ENCODE data around the gene PDE4B.

The PDE4B gene

DNA sequence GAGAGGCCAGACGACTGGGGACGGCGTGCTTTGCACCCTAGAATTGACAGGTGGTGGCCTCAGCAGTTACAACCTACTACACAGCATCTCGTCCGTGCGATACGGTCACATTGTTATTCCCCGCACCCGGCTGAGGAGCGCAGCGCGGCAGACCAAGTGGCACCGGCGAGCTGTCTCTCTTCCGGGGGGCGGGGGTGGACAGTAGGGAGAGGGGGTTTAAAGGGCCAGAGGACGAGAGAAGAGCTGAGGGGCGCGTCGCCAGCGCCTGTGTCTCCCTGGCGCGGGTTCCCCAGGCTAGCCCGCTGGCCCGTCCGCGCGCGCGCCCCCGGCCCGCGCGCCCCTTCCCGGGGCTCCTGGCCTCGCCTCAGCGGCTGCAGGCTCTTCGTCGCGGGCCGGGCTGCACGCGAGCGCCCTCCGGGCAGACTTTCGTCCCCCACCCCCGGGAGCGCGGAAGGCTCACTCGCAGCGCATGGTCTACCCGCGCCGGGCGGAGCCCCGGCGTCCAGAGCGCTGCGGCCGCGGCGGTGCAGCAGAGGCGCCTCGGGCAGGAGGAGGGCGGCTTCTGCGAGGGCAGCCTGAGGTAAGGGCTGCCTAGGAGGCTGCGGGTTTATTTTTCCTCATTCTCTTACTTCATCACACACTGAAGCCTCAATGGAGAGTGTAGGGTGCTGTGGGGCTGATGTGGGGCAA is at the start of gene PDE4B:
TSS of gene PDE4B (plus strand) at position 227 of the 690 bp plus-strand sequence.
- no peak for DNase-seq

DNA sequence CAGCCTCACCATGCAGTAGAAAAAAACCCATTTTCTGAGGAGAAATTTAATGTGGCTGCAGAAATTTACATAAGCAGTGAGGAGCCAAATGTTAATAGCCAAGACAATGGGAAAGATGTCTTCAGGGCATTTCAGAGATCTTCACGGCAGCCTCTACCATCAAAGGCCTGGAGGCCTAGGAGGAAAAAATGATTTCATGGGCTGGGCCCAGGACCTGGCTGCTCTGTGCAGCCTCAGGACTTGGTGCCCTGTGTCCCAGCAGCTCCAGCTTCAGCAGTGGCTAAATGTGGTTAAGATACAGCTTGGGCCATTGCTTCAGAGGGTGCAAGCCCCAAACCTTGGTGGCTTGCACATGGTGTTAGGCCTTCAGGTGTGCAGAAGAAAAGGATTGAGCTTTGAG is 48.0 kb upstream of the PDE4B start:
- DNase-seq = no peak

DNA sequence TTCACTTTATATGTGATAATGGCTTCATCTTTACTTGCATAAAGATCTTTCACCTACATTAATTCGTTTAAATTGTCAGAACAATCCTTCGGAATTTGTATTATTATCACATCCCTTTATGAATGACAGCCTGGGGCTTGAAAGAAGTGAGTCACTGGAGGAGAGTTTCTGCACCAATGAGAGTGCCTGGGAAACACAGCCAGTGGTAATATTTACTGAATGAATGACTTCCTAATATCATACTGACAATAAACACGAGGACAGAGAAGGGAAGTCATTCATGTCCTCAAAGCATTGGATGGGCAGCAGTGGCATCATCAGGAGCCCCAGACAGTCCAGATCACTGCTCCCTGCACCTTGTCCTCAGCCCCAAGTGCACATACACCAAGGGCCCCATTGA is 40.7 kb upstream of the PDE4B start:
- no peak for DNase-seq

DNA sequence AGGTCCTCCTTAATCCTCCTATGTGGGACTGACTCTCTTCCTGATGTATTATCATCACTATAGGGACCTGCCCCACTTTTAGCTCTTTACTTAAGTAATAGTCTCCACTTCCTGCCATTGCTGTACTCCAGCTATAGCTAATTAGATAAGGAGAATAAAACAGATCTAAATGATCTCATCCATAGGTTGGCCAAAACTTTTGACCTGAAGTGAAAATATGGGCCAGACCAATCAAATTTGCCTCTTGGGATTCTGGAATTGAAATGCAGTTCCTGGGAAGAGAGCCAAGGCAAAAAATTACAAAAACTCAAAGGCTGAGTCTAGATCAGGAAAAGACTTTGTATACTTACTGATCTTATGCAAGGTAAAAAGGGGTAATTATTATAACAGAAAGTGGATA is 36.1 kb upstream of the PDE4B start:
- DNase-seq = no peak

DNA sequence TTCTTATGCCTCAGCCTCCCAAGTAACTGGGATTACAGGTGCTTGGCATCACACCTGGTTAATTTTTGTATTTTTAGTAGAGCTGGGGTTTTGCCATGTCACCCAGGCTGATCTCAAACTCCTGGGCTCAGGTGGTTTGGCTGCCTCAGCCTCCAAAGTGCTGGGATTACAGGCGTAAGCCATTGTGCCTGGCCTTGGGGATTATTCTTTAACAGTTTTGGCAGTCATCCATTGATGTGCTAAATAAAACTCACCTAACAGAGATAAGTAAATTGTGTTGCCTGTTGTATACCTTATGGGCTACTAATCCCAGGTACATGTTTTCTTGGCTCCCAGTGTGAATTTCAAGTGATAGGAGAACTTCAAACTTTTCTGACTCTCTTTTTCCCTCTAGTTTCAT is 35.2 kb upstream of the PDE4B start:
- DNase-seq = no peak

DNA sequence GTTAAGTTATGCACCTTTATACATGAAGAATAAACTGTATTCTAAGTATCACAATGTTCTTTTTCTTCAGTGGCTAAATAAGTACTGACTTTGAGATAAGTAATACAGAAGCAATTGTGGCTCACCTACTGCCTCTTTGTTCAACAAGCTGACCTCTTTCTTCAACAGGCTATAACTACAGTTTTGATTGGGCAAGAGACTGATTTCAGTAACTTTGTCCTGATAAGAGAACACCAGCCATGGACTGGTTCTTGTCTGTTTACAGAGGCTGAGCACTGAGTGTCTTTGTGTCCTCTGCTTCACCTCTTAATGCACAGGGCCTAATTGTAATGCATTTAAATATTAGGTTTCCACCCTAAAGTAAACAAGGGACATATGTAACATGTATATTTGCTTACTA is 34.6 kb upstream of the PDE4B start:
- no peak for DNase-seq

DNA sequence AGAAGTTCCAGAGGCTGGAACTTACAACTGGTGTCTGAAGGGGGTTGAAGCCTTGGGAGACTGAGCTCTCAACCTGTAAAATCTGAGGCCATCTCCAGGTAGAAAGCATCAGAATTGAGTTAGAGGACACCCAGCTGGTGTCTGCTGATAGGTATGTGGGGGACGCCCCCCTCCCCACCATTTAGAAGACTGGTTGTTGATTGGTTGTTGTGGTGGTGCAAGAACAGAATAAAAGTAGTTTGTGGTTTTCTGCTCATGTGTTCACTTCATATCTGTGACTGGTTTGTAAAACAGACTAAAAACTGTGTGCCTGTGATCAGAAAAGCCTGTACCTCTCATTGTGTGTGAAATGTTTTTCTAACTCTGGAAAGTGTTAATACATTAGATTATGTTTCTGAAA is 33.2 kb upstream of the PDE4B start:
- no peak for DNase-seq

DNA sequence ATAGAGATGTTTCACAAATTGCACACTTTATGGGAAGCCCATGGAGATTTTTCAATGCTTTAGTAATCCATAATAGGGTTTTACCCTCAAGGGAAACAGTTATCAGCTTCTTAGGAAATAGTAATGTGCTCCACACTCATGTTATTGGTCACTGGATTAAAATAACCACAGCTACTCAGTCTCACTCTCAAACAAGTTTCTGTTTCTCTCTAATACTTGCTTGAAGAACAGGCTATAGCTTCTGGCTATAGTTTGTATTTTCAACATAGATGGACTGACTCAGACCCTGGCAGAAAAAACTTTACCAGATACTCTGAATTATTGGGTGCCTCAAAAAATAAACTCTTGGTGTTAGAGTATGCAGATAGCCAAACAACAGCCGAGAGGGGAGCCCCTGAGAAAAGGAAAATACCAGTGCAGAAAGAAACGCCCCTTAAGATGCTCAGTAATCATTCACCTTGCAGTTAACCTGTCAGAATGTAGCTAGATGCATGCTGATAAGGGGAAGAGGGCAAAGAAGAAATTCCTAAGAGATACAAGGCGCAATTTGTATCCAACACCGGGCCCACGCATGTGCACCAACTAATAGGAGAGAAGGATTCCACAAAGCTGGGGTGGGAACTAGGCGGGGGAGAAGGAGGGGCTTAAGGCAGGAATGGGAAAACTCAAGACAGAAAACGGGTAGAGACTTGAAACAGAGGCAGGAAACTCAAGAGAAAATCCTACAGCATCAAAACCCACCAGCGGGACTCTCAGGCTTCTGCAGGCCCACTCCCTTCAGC is 30.4 kb upstream of the PDE4B start:
- no peak for DNase-seq

DNA sequence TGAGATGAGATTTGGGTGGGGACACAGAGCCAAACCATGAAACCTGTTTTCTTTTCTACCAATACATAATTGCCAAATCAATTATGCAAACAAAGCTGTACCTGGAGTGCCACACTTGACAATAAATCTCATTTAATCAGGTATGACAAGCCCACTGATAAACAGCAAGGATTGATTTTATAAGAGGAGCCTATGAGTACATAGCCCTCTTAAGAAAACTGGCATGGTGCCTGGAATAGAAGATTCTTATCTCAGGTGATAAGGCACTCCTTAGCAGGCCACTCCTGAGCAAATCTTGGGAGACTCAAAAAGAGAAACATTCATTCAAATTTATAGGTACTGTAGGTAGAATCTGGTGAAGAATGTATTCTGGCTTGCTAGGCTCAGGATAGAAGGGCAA is 28.6 kb upstream of the PDE4B start:
- DNase-seq = no peak

DNA sequence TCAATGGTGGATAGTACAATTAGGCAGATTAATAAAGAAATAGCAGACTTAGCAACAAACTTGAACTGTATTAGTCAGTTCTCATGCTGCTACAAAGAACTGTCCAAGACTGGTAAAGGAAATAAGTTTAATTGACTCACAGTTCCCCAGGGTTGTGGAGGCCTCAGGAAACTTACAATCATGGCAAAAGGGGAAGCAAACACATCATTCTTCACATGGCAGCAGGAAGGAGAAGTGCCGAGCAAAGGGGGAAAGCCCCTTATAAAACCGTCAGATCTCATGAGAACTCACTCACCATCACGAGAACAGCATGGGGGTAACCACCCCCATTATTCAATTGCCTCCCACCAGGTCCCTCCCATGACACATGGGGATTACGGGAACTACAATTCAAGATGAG is 27.1 kb upstream of the PDE4B start:
- no peak for DNase-seq

DNA sequence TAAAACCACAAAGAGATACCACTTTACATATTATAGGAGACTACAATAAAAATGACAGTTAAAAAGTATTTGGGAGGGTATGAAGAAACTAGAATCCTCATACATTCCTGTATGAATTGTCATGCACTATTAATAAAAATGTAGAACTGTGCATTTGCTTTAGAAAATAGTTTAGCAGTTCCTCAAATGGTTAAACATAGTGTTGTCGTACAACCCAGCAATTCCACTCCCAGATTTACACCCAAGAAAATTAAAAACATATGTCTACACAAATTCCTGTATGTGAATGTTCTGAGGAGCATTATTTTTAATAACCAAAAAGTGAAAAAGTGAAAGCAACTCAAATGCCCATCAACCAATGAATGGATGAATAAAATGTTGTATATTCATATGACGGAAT is 23.1 kb upstream of the PDE4B start:
- DNase-seq = no peak

DNA sequence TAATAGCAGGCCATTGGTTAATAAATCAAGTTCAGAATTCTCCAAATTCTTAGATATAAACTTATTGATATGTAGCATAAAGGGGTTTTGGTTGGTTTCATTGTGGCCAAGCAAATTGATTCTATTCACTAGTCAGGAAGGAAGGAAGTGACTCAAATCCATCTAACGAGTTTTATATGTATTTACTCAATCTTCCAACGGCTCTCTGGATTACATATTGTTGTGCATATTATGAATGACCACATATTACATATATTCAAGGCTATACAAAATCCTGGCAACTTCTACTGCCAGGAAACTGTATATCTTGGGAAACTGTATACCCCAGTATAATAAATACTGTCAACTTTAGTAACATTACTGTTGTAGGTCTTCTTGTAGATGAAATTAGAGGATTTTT is 20.1 kb upstream of the PDE4B start:
- DNase-seq = no peak

DNA sequence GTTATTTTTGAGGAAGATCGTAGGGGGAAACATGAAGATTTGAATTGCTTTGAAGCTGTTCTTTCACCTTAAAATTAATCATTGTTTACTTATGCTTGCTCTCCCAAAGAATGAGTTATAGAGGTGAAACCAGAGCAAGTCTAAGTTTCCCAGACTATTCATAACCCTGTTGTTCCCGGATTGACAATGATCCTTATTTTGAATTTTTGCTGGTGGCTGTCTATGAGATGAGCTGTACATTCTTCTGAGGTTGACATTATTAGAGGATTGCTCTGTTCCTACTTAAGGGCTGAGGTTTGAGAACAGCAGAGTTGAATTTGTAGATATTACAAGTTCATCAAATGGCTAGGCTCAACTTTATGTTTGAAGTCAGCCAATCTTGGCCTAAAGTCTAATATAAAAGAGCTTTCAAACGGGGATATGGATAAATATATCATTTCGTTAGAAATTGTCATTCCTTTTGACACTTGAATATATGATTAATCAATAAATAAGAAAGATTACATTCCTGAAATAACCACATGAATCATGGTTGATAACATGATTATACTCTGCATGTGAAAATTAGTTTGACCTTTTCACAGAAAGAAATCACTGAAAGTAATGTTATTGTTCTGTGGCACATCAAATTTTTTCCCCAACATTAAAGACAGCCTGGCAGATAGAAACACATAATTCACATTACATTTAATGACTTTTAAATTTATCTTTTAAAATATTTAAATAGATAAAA is 19.1 kb upstream of the PDE4B start:
- no peak for DNase-seq

DNA sequence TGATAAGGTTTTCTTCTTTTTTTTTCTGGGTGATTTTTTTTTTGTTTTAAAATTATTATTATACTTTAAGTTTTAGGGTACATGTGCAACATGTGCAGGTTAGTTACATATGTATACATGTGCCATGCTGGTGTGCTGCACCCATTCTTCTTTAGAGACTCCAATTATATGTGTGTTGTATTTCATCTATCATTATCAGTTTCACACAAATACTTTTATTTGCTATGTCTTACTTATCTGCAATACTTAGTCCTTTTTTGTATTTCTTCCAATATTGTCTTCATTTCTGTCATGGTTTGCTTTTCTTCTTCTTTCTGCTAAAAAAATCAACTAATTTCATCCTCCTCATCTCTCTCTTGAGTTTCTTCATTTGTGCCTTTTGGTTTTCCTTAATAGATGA is 3.9 kb upstream of the PDE4B start:
- DNase-seq = no peak

DNA sequence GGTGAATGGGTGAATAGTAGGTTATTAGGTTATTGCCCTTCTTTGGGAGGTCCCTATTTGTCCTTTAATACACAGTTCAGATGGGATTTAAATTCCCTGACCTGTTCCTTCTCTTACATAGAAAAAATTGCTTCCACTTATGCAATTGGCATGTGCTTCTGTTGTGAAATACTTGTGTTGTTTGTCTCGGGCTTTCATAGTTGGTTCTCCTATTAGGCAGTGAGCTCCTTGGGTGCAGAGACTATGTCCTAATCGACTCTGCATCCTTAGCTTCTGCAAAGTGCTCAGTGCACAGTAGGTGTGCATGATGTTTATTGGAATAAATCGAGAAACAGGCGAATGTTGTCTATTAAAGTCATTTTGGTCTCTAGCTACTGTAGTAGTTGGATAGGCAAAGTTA is 1.3 kb upstream of the PDE4B start:
- DNase-seq = no peak

DNA sequence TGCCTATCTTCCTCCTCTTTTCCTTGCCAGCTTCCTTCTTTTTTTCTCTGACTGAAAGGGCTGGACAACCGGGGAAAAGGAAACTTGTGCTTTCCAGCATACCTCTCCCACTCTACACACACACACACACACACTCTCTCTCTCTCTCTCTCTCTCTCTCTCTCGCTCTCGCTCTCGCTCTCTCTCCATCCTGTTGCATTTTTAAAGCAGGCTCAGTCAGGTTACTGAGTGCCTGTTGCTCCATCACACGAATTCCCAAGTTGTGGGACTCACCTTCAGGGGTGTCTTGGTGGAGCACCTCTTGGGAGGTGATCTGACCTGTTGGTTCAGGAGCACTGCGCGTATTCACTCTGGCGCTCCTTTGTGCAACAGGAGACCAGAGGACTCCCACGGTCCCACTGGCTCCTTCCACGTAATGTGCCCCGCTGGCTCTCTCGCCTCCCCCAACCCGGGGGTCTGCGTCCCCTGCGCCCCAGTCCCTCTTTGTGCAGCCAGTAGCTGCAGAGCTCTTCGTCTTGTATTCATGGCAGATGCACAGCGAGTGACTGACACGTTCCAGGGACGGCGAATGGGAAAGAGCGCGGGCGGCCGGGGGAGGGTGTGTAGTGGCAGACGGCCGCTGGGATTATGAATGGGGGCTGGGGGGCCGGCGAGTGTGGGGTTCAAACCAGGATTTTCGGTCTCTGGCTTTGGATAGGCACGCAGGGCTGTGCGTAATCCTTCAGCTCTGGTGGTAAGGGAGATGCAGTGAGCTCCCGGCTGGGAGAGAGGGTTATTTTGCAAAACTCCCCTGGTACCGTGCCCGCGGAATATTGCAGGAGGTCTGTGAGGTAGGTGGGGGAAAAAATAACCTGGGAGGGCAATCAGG is 660 bp upstream of the PDE4B start:
- DNase-seq = no peak

DNA sequence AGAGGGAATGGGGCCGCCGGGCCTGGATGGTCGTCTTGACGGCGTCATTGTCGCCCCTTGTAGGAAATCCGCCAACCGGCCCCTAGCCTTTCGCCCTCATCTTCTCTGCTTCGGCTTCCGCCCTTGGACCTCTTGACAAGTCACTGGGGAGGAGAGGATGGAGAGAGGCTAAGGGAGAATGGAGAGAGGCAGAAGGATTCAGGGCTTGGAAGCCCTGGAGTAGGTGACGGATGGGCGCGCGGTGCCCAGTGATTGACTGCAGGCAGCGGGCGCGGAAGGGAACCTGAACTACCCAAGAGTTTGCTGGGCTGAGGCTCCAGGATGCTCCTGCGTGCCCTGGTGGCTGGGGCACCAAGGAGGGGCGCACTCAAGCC is 651 bp downstream of the PDE4B start:
- no peak for DNase-seq

DNA sequence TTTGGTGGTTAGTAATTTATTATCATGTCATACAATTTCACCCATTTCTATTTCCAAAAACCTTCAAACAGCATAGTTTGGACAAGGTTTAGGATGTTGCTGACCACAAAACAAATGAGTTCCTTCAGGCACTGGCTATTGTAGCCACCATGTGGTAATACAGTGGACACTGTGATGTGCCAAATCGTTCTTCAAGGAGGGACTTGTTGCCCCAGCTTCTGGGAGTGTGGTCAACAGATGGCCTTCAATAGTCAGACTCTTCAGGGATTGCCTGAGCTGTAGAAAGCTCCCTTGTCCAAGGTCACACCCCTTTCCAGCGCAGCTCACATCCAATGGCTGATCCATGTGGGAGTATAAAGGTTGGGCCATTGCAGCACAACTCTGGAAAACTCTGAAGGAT is 2.6 kb downstream of the PDE4B start:
- DNase-seq = no peak

DNA sequence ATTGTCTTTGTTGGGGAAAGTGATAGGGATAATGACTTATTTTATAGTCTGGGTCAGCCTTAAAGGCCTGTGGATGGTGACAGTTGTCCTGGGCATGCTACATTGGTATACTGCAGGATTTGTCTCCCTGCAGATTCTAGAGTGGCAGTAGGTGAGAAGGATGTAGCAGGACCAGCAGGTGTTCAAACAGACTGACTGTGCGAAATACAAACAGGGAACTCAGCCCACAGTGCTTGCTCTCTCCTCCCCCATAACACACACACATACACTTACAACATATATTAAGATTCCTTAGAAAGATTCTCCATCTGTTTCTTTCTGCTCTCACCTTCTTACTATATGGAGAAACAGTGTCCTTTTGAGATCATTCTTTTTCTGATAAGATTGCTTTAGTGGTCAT is 6.9 kb downstream of the PDE4B start:
- no peak for DNase-seq

DNA sequence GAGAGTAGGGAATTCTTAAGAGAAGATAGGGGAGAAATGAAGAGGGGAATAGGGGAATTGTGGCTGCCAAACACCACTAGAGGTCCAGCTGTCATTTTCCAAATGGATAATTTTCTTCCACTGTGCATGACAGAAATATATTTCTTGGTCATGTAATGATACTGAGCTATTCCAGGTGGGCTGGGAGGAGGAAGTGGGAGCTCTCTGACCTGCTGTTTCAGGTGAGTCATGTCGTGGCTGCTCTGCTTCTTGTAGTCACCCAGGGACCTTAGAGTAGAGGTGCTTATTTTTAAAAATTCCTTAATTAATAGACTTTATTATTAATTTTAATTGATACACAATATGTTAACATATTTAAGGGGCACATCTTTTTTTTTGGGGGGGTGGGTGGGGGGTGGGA is 11.9 kb downstream of the PDE4B start:
- DNase-seq = no peak

DNA sequence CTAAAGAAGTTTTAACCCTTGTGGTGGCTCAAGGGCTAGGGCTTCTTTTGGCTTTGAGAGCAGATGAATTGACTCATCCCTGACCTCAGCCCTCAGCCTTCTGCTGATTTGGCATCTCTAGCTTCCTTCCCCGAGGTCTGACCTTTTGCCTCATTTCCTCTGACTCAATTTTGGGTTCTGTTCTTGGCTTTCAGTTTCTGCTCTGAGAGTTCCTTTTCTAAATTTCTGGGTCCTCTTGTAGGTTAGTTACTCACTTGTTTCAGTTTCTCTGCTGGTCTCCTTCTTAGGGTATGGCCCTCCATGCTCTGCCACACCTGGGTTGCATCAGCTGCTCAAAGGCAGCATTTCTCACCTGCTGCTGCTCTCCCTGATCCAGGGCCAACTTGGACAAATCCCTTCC is 19.4 kb downstream of the PDE4B start:
- DNase-seq = peak; percentile 51

DNA sequence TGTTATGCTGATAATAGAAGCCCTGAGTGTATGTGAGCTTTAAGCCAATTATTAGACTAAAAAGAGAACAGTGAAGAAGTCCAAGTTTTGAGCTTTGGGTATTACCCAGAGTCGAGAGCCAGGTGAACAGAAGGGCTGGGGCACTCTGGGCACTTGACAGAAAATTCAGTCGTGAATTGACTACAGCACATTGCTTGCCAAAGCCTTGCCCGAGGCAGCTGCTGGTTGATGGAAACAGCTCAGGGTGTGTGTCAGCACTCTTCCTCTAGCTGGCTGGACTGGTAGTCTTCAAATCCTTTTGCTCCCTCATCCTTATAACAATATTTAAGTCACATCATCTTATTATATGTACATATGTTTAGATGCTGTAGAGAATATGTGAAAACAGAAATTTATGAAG is 21.3 kb downstream of the PDE4B start:
- no peak for DNase-seq

DNA sequence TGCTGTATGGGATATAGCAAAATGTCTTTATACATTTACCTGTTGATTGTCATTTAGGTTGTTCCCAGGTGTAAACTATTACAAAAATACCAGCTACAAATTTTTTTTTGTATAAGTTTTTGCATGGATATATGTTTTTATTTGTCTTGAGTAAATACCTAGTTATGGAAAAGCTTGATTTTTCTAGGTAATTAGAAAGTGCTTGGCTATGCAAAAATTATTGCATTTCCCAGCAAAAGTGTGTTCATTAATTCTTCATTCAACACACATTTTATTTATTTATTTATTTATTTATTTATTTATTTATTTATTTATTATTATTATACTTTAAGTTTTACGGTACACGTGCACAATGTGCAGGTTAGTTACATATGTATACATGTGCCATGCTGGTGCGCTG is 22.1 kb downstream of the PDE4B start:
- no peak for DNase-seq
